Stimulated activated effector memory CD8-positive, alpha-beta T cell treated with anti-CD3 and anti-CD28 coated beads, Interleukin-12 subunit alpha, Interleukin-12 subunit beta, amount 100 ng/mL, for 72 hours (primary cell): ENCODE results near the gene SRRM1.
A peak's percentile ranks its signal among the peaks of the same experiment; 100 is the strongest.

ENCODE experiments used
- ATAC-seq: fragments of 150-1000 bp; cut with Tn5 transposase; 2 replicates; pipeline ENCODE4 v1.10.0; 2021
- DNase-seq, 2 donors: peaks; one replicate each; pipeline ENCODE4 v3.0.0; 2021 to 2022; ENCODE audit warnings: low spot score in 2 of 2
- H3K27ac Mint-ChIP-seq: one replicate; pipeline ENCODE4 v1.8.0; 2022; ENCODE audit warnings: mild to moderate bottlenecking, mixed read lengths
- H3K36me3 Mint-ChIP-seq: one replicate; pipeline ENCODE4 v1.8.0; 2022; ENCODE audit warnings: mild to moderate bottlenecking, mixed read lengths
- H3K4me1 Mint-ChIP-seq: one replicate; pipeline ENCODE4 v1.8.0; 2022; ENCODE audit warnings: mixed read lengths
- H3K4me3 Mint-ChIP-seq: one replicate; pipeline ENCODE4 v1.8.0; 2022; ENCODE audit warnings: mild to moderate bottlenecking, mixed read lengths
- H3K9me3 Mint-ChIP-seq: one replicate; pipeline ENCODE4 v1.8.0; 2022; ENCODE audit warnings: mixed read lengths

The SRRM1 gene

DNA sequence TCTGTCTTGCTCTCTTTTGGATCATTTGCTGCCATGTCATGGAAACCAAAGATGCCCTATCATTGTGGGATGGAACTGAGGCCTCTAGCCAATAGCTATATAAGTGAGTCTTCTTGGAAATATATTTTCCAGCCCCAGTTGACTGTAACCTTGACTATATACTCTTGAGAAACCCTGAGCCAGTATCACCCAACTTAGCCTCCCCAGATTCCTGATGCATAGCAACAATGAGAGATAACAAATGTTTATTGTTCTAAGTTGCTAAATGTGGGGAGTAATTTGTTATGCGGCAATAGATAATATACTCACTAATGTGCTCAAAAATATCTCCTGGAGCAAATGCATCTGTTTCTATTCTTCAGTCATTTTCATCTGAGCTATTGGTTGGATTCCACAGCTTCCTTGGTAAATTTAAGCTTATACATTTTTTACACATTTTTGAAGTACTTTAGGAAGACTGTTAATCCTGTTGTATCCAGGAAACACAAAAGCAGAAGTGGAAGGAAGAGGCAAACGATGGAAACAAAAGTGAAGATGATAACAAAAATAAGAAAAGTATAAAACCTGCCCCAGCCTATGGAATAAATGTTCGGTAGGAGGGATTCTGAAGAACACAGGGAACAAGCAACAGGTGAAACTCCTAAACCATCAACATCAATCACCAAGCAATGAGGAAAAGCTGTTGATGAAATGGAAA is 6.3 kb upstream of the SRRM1 start:
- ATAC-seq (no peak), DNase-seq (no peak)
- Mint-ChIP-seq H3K36me3 (peaks cover 5% of the 10 kb centered on the region), H3K4me1 (peaks cover 15% of the 10 kb centered on the region), H3K4me3 (no peak overlapping the region), H3K9me3 (no peaks in the 10 kb centered on the region), H3K27ac (no peak overlapping the region)

DNA sequence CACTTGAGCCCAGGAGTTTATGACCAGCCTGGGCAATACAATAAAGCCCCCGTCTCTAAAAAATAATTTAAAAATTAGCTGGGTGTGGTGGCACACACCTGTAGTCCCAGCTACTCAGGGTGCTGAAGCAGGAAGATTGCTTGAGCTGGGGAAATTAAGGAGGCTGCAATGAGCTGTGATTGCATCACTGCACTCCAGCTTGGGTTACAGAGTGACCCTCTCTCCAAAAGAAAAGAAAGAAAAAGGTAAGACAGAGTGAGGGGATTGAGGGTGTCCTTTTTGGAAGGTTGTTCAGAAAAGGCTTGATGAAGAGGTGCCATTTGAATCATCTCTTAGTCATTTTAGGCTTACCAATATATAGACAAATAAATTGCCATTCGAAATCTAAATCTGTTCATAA is 4.0 kb upstream of the SRRM1 start:
- no peak for ATAC-seq
- H3K27ac Mint-ChIP-seq: no peak overlapping the region
- H3K9me3 Mint-ChIP-seq: no peaks in the 10 kb centered on the region
- peaks cover 18% of the 10 kb centered on the region for H3K4me1 Mint-ChIP-seq
- H3K4me3 Mint-ChIP-seq: no peak overlapping the region
- peaks cover 20% of the 10 kb centered on the region for H3K36me3 Mint-ChIP-seq
- DNase-seq: no peak

DNA sequence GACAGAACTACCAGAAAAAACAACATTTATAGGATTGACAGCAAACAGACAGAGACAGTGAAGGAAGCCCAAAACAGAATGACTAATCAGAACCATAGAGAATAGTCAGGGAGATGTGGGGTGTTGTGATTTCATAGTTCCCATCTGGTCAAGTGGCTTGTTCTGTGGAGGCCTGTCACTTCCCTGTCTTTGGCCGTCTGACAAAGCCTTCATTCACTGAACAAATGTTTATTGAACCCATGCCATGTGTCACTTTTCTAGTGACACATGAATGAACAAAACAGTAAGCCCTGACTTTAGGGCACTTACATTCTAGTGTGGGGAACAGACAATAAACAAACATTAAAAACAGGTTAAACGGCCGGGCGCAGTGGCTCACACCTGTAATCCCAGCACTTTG is 3.2 kb upstream of the SRRM1 start:
- Mint-ChIP-seq H3K9me3 (no peaks in the 10 kb centered on the region), H3K27ac (no peak overlapping the region), H3K36me3 (peaks cover 28% of the 10 kb centered on the region), H3K4me3 (no peak overlapping the region), H3K4me1 (peaks cover 26% of the 10 kb centered on the region)
- ATAC-seq: no peak
- DNase-seq: no peak

DNA sequence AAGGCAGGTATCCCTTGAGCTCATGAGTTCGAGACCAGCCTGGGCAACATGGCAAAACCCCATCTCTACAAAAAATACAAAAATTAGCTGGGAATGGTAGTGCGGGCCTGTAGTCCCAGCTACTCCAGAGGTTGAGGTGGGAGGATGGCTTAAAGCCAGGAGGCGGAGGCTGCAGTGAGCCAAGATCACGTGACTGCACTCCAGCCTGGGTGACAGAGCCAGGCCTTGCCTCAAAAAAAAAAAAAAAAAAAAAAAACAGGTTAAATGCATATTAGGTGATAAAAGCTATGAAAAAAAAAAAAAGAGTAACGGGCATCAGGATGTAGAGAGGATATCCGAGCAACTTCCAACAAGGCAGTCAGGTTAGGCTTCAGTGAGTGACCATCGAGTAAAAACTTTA is 2.8 kb upstream of the SRRM1 start:
- Mint-ChIP-seq H3K4me3 (peak overlapping the region; percentile 82), H3K4me1 (peaks cover 30% of the 10 kb centered on the region), H3K27ac (no peak overlapping the region), H3K9me3 (no peaks in the 10 kb centered on the region), H3K36me3 (peaks cover 32% of the 10 kb centered on the region)
- no peak for DNase-seq
- no peak for ATAC-seq

DNA sequence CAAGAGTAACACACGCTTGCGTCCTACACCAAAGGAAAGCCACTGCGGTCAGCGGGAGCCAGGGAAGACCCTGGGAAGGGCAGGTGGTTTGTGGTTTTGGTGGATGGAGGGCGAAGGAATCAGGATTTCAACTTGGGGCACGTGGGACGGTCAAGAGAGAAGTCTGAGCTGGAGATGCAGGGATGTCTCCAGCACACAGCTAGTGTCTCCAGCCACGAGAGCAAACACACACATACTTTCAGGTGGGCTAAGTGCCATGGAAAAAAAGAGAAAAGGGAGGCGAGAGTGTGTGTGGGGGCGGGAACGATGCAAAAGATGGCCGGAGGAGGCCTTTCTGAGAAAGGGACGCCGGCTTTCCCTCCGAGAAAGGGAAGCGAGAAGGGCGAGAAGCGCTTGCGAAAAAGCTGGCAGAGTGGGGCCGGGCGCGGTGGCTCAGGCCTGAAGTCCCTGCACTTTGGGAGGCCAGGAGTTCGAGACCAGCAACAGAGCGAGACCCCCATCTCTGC is 1.4 kb upstream of the SRRM1 start:
- peak overlapping the region; percentile 82 for H3K4me3 Mint-ChIP-seq

DNA sequence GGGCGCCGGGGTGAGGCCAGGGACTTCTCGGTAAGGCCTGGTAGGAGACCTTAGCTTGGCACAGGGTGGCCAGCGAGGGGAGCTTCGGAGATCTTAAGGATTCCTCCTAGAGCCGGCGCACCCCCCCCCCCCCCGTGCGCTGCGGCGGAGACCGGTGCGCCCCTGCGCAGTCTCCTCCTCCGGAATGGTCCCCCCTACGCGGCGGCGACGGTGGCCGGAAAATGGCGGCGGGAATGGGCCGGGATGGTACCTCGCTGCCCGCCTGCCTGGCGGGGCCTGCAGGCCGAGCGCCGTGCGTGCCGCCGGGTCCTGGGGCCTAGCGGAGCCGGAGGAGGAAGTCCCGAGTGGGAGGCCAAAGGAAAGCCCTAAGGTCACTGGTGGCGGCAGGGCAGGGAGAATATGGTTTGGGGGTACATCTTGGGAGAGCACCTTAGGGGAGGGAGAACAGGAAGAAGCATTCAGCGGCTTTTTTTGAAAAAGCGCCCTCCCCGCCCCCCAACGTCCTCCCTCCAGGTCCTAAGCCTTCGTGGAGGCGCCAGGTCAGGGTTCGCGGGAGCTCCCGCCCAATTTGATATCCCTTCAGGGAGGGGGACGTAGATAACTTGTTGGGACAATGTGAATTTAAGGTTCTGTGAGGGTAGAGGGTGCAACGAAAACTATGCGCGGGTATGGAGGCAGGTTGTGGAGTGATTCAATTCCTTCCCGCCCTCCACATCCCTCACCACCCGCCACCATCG is 429 bp downstream of the SRRM1 start:
- peak in 1 of 2 donors; percentile 60 for DNase-seq
- H3K4me1 Mint-ChIP-seq: peaks cover 39% of the 10 kb centered on the region

More for the DNA sequence above, 1.4 kb upstream of the SRRM1 start:
- Mint-ChIP-seq H3K4me1 (peaks cover 33% of the 10 kb centered on the region), H3K36me3 (peaks cover 46% of the 10 kb centered on the region), H3K27ac (peak overlapping the region; percentile 96), H3K9me3 (no peaks in the 10 kb centered on the region)
- no peak for ATAC-seq
- peak; percentile 22 to 64 for DNase-seq

DNA sequence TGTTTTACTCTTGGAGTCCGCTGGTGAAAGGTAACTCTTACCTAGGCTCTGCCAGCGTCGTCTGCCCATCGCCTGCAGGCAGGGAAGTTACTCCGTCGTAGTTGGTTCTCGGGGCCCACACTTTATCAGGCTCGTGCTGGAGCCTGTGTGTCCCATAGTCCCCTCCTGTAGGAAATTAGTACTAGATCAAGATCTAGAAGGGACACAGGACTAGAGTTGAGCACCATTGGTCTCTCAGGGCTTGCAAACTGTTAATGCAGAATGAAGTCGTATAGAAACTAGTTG is 940 bp downstream of the SRRM1 start:
- Mint-ChIP-seq H3K4me1 (peaks cover 44% of the 10 kb centered on the region), H3K4me3 (peak overlapping the region; percentile 82), H3K36me3 (peaks cover 70% of the 10 kb centered on the region), H3K27ac (peak overlapping the region; percentile 96), H3K9me3 (no peaks in the 10 kb centered on the region)
- DNase-seq: no peak
- no peak for ATAC-seq

More for the DNA sequence above, 429 bp downstream of the SRRM1 start:
- peak; percentile 36 for ATAC-seq
- peaks cover 65% of the 10 kb centered on the region for H3K36me3 Mint-ChIP-seq
- H3K27ac Mint-ChIP-seq: peak overlapping the region; percentile 96
- H3K9me3 Mint-ChIP-seq: no peaks in the 10 kb centered on the region
- peak overlapping the region; percentile 82 for H3K4me3 Mint-ChIP-seq

DNA sequence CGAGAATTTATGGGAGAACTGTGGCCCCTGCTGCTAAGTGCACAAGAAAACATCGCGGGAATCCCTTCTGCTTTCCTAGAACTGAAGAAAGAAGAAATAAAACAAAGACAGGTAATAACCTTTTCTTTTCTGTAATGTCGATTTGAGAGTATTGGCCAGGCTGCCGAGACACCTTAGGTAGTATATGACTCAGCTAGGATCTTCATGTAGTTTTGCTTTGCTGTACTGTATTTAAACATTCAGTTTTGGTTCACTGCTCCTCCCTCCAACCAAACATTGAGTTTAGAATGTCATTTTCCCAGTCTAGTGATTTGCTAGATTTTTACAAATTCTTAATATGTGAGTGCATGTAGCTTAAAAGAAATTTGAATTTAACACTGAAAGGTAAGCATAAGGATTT is 5.8 kb downstream of the SRRM1 start:
- Mint-ChIP-seq H3K27ac (no peak overlapping the region), H3K9me3 (no peaks in the 10 kb centered on the region), H3K4me1 (peaks cover 44% of the 10 kb centered on the region), H3K36me3 (peaks cover 100% of the 10 kb centered on the region), H3K4me3 (no peak overlapping the region)
- ATAC-seq (no peak), DNase-seq (no peak)

DNA sequence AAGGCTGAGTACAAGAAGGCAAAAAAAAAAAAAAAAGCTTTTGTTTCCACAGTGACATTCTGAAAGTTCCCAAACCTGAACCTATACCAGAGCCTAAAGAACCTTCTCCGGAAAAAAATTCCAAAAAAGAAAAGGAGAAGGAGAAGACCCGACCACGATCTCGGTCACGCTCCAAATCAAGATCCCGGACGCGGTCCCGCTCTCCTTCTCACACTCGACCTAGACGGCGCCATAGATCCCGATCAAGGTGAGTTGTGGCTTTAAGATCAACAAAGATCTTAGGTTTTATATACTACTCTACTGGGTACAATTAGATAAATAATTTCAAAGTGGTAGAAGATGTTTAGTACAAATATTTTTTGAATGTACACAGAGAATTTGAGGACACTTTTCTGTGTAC is 9.3 kb downstream of the SRRM1 start:
- Mint-ChIP-seq H3K27ac (no peak overlapping the region), H3K36me3 (peaks cover 100% of the 10 kb centered on the region)

DNA sequence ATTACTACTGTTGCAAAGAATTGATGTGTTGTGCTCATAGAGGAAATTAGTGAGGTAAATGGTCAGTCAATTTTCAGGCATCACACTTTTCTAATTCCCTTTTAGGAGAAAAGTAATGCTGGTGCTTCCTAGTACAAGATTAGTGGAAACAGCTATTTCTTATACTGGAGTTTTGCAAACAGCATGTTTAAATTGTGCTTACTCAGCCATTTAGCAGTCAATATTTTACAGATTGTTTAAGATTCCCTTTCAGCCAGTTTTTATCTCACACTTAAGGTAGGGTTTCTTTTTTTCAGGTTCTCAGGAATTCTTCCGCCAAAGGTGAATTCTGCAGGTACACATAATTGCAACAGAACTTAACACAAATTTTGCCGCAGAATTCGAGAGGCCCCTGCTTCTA is 10.9 kb downstream of the SRRM1 start:
- peaks cover 31% of the 10 kb centered on the region for H3K4me1 Mint-ChIP-seq
- no peak overlapping the region for H3K27ac Mint-ChIP-seq
- H3K36me3 Mint-ChIP-seq: peaks cover 100% of the 10 kb centered on the region

More for the DNA sequence above, 9.3 kb downstream of the SRRM1 start:
- H3K9me3 Mint-ChIP-seq: no peaks in the 10 kb centered on the region
- H3K4me1 Mint-ChIP-seq: peaks cover 30% of the 10 kb centered on the region
- no peak overlapping the region for H3K4me3 Mint-ChIP-seq
- ATAC-seq (no peak), DNase-seq (no peak)

DNA sequence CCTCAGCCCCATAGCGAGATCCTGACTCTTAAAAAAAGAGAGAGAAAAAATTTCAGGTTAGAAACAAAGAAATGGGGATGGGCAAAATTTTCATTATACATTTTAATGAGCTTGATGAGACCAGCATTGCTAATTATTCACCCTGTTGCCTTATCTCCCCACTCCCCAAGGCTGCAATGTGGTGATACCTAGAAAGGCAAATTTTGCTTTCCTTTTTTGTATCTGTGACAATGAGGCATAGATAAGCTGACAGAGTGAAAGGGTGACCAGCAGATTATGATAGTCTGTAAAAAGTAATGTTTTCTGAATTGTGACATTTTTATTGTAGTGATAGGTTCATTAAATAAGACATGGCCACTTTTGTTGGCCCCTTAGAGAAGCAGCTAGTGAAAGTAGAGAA is 12.9 kb downstream of the SRRM1 start:
- Mint-ChIP-seq H3K9me3 (no peaks in the 10 kb centered on the region), H3K36me3 (peaks cover 100% of the 10 kb centered on the region), H3K4me3 (no peak overlapping the region), H3K4me1 (peaks cover 29% of the 10 kb centered on the region), H3K27ac (peak overlapping the region; percentile 10)
- DNase-seq (no peak), ATAC-seq (no peak)

More for the DNA sequence above, 10.9 kb downstream of the SRRM1 start:
- DNase-seq (no peak), ATAC-seq (no peak)
- no peaks in the 10 kb centered on the region for H3K9me3 Mint-ChIP-seq
- H3K4me3 Mint-ChIP-seq: no peak overlapping the region

DNA sequence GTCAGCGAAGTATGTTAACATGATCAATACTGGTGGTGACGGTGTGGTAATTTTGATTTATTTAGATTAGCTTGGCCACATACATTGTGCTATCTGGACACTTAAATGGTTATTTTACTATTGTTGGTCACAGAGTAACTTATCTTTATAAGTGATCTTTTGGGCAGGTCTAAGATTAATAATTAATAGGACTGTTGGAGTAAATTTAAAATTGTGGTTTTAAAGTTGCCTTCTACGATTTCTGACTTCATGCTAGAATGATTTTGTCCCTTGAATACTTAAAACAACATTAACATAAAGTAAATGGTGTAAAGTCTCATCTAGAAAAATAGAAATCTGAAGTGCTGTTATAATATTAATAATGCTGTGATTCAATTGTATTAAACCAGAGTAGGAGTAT is 14.7 kb downstream of the SRRM1 start:
- Mint-ChIP-seq H3K4me1 (peaks cover 25% of the 10 kb centered on the region), H3K27ac (peak overlapping the region; percentile 26), H3K4me3 (no peak overlapping the region), H3K36me3 (peaks cover 100% of the 10 kb centered on the region), H3K9me3 (no peaks in the 10 kb centered on the region)
- DNase-seq (no peak), ATAC-seq (no peak)

DNA sequence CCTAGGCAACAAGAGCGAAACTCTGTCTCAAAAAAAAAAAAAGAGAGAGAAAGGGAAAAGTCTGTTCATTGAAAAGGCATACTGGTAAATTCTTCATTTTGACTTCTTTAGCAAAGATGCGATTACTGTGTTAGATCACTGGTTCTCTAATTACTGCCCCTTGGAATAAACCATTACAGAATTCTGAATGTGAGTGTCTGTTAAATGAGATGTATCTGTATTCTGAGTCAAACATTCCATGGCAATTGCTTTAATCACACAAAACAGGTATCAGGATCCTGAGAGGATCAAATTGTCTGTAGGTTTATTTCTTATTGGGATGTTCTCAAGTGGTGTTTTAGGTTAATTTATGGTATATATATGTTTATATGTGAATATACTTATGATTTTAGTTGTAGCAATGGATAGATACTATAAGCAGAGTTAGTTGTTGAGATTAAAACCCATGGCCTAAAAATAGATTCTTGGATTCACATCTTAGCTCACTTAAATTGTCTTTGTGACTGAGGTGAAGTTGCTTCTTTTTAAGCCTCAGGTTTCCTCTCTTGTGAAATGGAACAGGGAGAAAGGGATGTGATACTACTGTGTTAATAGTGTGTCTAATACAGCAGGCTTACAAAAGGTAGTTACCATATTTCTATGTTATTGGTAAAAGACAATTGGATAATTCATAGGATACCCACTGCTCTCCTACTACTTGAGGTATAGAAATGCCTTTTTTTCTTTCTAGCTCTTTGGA is 16.2 kb downstream of the SRRM1 start:
- H3K27ac Mint-ChIP-seq: peak overlapping the region; percentile 67
- H3K4me1 Mint-ChIP-seq: peaks cover 25% of the 10 kb centered on the region
- no peak overlapping the region for H3K4me3 Mint-ChIP-seq
- no peak for ATAC-seq
- no peaks in the 10 kb centered on the region for H3K9me3 Mint-ChIP-seq
- no peak for DNase-seq
- H3K36me3 Mint-ChIP-seq: peaks cover 100% of the 10 kb centered on the region

DNA sequence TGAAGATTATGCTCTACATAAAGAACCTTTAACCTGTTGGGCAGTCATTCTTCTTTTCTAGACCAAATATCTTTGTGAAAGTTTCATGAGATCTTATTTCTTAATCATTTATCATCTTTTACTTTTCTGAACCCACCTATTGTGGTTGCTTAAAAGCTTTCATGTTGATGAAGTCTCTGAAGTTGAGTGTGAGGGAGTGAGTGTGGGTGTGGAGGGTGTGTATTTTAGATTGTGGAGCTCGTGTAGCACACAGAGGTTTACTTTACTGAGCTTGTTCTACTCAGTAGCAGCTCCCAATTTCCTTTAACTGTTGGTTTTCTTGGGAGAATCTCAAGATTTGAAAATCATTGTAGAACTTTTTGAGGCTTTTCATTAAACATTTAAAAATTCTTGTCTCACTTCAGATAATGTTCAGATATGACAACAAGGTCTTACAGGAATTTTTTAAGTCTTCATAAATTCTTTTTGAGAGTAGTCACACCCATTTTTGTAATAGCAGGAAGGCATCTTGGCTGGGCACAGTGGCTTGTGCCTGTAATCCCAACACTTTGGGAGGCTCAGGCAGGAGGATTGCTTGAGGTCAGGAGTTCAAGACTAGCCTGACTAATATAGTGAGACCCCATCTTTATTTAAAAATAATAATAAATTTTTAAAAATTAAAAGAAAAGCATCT is 17.0 kb downstream of the SRRM1 start:
- H3K4me1 Mint-ChIP-seq: peaks cover 25% of the 10 kb centered on the region
- no peak for DNase-seq
- peak overlapping the region; percentile 67 for H3K27ac Mint-ChIP-seq
- H3K36me3 Mint-ChIP-seq: peaks cover 100% of the 10 kb centered on the region
- ATAC-seq: no peak
- no peak overlapping the region for H3K4me3 Mint-ChIP-seq
- H3K9me3 Mint-ChIP-seq: no peaks in the 10 kb centered on the region

DNA sequence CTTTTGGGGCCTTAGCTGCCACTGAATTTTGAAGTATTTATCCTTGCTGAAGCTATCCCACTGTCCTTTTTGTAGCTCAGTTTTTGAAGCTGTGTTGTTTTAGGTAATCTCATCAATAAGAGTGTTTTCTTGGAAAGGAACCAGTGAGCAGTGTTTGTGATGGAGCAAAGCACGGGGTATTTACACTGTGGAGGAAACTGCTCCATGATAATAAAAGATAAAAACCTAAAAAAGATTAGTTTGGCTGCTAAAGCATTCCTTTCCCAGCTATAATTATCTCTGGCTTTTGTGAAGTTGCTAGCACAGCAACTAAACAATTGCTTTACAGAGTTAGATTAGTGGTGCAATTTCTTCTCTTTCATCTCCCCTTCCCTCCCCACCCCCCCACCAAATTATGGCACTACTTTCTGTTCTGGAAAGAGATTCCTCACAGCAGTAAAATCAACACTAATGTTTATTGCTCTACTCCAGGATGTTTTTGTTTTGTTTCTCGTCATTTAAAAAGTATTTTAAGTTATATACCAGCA is 21.5 kb downstream of the SRRM1 start:
- no peak for ATAC-seq
- Mint-ChIP-seq H3K4me1 (peaks cover 7% of the 10 kb centered on the region), H3K9me3 (no peaks in the 10 kb centered on the region), H3K36me3 (peaks cover 100% of the 10 kb centered on the region), H3K4me3 (no peak overlapping the region), H3K27ac (no peak overlapping the region)
- no peak for DNase-seq
